NCI-H345 (cell line): Measurements from ENCODE around the gene UGCG.
"Not testable (repeated sequence)": the region's sequence is repeated elsewhere in the genome, so short reads cannot be mapped to it uniquely, and the experiment has no call there.

Source experiments
- DNase-seq: peaks from one replicate; lab custom pipeline; 2025; lab: John Stamatoyannopoulos, UW

The UGCG gene

DNA sequence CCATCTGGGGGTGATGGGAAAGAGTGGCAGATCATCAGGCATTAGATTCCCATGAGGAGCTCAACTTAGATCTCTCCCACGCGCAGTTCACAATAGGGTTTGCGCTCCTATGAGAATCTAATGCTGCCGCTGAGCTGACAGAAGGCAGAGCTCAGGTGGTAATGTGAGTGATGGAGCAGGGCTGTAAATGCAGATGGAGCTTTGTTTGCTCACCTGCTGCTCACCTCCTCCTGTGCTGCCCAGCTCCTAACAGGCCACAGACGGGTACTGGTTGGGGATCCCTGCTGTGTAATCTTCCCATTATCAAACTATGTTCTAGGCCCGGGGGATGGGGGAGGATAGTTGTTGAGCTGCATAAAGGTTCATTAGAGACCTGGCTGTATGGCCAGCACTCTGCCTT, 58.4 kb downstream of the UGCG start:
- DNase-seq = peak; percentile 96

DNA sequence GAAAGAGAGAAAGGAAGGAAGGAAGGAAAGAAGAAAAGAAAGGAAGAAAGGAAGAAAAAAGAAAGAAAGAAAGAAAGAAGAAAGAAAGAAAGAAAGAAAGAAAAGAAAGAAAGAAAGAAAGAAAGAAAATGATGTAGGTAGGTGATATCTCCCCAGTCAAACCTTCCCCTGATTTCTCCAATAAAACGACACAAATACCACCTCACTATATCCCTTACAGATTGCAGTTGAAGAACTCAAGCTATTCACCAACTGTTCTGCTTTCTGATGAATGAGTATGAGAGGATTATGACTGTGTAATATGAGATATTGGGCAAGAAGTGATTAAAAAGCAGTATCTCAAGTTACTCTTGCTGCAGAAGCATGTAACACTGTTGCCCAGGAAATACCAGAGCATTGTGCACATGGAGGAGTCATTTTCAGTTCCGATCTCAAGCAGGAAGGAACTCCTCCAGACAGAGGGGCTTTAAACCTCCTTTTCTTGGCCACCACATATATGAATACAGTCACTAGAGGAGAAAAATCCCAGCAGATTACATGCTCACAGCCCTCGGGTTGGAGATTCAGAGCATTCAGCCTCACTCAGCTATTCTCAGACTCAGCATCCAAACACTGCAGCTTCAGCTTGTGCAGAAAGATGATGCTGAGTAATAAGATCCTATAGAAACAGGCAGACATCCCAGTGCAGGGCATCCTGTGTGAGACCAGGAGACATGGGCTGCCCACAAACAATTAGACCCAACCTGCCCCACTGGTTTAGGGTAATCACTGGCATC, 61.4 kb downstream of the UGCG start:
- peak; percentile 11 for DNase-seq

- DNase-seq = peak; percentile 14
Observed at GRCh38 chr9:111959468-111960359, 63.1 kb downstream of the UGCG start.

DNA sequence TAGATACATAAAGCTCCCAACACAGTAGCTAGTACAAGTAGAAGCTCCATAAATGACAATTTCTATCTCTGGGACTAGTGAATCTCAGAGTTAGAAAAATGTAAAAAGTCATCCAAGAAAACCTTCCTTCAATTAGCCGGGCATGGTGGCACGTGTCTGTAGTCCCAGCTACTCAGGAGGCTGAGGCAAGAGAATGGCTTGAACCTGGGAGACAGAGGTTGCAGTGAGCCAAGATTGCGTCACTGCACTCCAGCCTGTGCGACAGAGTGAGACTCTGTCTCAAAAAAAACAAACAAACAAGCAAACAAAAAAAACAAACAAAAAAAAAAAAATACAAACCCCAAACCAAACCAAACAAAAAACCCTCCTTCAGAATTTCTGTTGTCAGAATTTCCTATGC, 63.9 kb downstream of the UGCG start:
- not testable (repeated sequence) for DNase-seq

- peak; percentile 63 for DNase-seq
Observed at GRCh38 chr9:111961009-111961408, 64.4 kb downstream of the UGCG start.

GRCh38 chr9:111961575-111961974, 65.0 kb downstream of the UGCG start:
- DNase-seq = peak; percentile 96

DNA sequence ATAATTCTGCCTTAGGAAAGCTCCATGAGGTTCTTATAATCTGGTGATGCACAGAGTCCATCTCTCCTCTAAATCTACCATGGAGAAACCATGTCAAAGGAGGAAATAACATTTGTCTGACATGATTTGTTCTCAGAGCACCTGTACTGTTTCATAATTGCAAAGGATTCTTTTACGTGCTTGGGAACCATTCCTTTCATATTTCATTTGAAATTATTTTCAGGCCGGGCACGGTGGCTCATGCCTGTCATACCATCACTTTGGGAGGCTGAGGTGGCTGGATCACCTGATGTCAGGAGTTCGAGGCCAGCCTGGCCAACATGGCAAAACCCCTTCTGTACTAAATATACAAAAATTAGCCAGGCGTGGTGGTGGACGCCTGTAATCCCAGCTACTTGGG, 65.4 kb downstream of the UGCG start:
- DNase-seq = no peak

DNA sequence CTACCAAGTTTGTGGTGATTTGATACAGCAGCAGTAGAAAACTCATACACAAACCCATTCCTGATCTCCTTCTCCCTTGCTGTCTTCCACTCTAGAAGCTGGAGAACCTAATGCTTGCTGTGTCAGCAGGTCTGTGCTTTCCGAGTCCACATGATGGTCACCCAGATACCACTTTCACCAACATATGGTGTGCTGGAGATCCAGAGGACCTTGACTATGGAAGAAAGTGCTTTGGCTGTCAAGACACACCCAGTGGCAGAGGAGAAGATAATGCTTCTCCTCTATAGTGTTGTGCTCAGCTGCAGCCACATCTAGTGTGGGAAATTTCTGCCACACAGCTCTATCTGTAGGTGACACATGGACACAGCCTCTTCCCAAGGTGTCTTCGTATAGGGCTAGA, 67.4 kb downstream of the UGCG start:
- DNase-seq = no peak

GRCh38 chr9:111965566-111966019, 69.0 kb downstream of the UGCG start:
- DNase-seq = no peak

GRCh38 chr9:111966124-111966723, 69.6 kb downstream of the UGCG start:
- no peak for DNase-seq

DNA sequence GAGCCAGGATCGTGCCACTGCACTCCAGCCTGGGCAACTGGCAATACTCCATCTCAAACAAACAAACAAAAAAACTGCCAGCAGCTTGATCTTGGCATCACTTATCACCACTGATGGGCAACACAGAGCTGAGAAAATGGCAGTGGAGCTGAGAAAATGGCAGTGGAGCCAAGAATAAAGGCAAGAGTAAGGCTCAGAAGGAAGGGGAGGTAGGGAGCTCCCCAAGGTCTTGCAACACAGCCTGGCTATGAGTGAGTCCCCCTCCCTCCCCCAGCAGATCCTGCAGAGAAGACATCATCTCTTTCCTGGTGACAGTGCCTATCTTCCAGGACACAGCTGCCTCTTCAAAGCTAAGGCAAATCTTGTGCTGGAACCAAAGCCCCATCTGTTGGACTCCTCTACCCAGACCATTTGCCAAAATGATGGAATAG, 70.3 kb downstream of the UGCG start:
- peak; percentile 20 for DNase-seq

DNA sequence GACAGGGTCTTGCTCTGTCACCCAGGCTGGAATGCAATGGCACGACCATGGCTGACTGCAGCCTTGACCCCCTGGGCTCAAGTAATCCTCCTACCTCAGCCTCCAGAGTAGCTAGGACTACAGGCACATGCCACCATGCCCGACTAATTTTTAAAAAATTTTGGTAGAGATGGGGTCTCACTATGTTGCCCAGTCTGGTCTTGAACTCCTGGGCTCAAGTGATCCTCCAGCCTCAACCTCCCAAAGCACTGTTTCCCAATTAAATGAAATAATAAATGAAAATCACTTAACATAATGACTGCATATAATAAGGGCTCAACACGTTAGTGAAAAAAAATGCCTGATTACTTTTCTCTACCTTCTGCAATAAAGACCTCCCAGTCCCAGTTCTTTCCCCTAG, 71.0 kb downstream of the UGCG start:
- DNase-seq = no peak

DNA sequence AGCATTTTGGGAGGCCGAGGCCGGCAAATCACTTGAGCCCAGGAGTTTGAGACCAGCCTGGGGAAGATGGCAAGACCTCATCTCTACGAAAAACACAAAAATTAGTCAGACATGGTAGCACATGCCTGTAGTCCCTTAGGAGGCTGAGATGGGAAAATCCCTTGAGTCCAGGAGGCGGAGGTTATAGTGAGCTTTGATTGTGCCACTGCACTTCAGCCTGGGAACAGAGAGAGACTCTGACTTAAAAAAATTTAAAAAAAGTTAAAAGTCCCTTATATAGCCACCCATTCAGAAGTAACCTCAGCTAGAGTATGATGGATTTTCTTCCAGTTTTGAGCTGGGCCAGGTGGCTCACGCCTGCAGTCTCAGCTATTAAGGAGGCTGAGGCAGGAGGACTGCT, 72.4 kb downstream of the UGCG start:
- no peak for DNase-seq

- no peak for DNase-seq
Observed at GRCh38 chr9:111969622-111970021, 73.0 kb downstream of the UGCG start.

GRCh38 chr9:111970827-111971226, 74.2 kb downstream of the UGCG start:
- DNase-seq = no peak

DNA sequence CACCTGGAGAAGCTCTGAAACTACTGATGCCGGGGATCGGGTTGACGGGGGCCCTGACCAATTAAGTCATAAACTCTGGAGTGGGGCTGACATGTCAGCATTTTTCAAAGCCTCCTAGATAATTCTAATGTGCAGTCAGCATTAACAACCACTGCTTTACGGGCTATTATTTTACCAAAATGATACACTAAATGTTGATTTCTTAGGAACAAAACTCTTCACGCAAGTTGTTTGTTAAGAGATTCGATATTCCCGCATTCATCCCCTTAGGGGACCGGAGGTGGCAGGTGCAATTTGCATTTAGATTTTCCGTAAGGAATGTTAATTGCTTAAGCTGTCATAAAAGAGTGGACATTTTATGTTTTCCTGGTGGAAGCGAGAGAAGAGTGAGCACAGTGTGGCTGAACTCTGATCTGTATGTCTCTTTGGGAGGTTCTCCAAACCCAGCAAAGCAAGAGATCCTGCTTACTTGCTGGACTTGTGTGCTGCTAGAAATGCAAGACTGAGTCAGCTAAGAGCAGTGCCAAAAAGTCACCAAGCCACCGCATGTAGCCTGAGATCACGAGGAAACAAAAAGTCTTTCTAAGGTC, 77.6 kb downstream of the UGCG start:
- DNase-seq = no peak

DNA sequence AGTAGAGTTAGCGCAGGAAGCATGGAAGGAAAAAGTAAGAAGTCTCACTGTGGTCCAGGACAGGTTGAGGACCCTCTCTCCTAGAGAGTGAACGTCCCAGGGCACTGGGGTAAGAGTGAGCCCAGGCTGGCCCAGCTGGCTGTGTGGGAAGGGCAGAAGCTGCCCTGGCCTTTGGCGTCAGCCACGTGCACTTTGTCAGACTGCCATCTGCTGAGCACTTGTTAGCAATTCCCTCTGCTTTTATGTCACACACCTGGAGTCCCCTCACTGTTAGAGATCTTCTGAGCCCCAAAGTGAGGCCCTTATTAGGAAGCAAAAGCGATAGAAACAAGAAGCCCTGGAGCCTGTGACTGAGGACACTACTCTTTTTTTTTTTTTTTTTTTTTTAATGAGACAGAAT, 79.1 kb downstream of the UGCG start:
- DNase-seq = peak; percentile 41

DNA sequence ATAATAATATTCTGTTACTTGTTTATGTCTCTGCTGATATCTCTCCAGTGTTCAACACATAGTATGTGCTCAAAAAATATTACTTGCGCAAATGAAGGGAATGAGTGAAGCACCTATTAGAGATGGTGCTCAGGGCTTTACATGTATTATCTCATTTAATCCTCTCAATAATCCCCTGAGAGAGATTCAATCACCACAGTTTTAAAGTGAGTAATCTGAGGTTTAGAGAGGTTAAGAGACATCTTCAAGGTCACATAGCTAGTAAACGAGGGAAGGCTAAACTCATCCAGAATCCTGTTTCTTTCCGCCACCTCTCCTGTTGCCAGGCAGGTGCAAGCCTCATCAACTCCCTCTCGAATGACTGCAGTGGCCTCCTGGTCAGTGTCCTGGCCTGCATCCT, 82.0 kb downstream of the UGCG start:
- no peak for DNase-seq

GRCh38 chr9:111979561-111979960, 82.9 kb downstream of the UGCG start:
- no peak for DNase-seq

DNA sequence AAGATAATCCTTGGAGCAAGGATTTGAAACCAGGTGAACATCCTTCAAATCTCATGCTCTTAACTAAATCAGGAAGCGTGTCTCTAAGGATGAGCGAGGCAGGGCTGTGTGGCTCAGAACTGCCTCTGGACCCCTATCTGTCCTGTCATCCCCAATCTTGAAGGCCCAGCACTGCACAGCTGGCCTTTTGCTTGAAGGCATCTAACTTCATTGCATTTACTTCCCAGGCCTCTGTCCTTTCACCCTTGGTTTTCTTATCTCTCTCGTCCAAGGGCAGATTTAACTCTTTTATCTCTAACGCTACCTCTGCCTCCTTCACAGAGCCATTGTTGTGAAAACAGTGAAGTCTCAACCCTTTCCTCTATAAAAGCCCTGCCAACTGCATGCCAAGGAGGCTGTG, 83.8 kb downstream of the UGCG start:
- no peak for DNase-seq

DNA sequence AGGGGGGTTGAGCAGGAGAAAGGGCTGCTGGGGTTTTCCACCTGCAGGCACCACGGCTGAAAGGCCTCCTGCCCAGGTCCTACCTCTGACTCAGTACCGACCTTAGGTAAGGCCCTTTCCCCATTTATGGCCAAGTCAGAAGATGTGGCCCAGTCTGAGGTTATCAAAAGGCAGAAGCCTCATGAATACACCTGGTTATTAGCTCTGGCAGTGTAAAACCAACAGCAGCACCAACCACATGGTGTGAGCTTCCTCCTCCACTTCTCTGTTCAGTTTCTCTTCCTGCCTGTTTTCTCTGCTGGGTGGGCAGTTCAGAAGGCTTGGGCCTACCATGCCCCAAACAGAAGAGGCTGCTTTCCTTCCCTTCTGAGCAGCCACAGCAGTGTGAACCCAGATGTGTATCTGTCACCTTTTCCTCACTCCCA, 86.9 kb downstream of the UGCG start:
- no peak for DNase-seq

- DNase-seq = no peak
Observed at GRCh38 chr9:111984086-111984802, 87.6 kb downstream of the UGCG start.
